Progenitor cell of endocrine pancreas (in vitro differentiated cells): ENCODE measurements around the gene TKT. TPM values are rescaled to one million over a fixed set of nuclear protein-coding genes. Genes with fewer than 3 reads are reported as not detected.

ENCODE experiments used
- DNase-seq: peaks from one replicate; pipeline ENCODE4 v3.0.0; 2021; ENCODE audit warnings: low spot score; ENCODE audit not compliant: unreplicated experiment
- H3K27ac Mint-ChIP-seq: 2 replicates; pipeline ENCODE4 v1.8.0; 2021; ENCODE audit warnings: mild to moderate bottlenecking, moderate library complexity, mixed read lengths
- H3K27me3 Mint-ChIP-seq: 2 replicates; pipeline ENCODE4 v1.8.0; 2021; ENCODE audit warnings: mixed read lengths
- H3K36me3 Mint-ChIP-seq: 2 replicates; pipeline ENCODE4 v1.8.0; 2022; ENCODE audit warnings: mixed read lengths; ENCODE audit not compliant: insufficient read depth
- H3K4me1 Mint-ChIP-seq: 2 replicates; pipeline ENCODE4 v1.8.0; 2021; ENCODE audit warnings: low read depth, mixed read lengths
- H3K4me3 Mint-ChIP-seq: 2 replicates; pipeline ENCODE4 v1.8.0; 2021; ENCODE audit warnings: low read depth, mild to moderate bottlenecking, moderate library complexity, mixed read lengths
- H3K9me3 Mint-ChIP-seq: 2 replicates; pipeline ENCODE4 v1.8.0; 2021; ENCODE audit warnings: low read depth, mixed read lengths
- total RNA-seq: library from RNA; stranded (reverse); gene quantifications from 2 replicates; pipeline ENCODE4 v1.2.1, GENCODE V29; 2021
- TF ChIP-seq, protein P1 (sequence below): fragments of 200-600 bp; sonication (generic); IDR thresholded peaks from one replicate; pipeline ENCODE4 v1.5.0; 2021; ENCODE audit warnings: antibody characterized with exemption, mild to moderate bottlenecking; ENCODE audit not compliant: unreplicated experiment

The TKT gene
- total RNA-seq, 1 donor from 2014 or later: 250 TPM

DNA sequence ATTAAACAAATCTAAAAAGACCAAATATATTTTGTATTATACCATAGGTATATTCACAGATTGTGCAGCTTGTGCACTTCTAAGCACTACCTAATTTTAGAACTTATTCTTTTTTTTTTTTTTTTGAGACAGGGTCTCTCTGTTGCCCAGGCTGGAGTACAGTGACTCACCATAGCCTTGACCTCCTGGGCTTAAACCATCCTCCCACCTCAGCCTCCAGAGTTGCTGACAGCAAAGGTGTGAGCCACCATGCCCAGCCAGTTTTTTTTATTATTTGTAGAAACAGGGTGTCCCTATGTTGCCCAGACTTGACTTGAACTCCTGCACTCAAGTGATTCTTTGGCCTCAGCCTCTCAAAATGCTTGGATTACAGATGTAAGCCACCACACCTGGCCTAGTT, 11.9 kb upstream of the TKT start:
- TF ChIP-seq, protein P1, sequence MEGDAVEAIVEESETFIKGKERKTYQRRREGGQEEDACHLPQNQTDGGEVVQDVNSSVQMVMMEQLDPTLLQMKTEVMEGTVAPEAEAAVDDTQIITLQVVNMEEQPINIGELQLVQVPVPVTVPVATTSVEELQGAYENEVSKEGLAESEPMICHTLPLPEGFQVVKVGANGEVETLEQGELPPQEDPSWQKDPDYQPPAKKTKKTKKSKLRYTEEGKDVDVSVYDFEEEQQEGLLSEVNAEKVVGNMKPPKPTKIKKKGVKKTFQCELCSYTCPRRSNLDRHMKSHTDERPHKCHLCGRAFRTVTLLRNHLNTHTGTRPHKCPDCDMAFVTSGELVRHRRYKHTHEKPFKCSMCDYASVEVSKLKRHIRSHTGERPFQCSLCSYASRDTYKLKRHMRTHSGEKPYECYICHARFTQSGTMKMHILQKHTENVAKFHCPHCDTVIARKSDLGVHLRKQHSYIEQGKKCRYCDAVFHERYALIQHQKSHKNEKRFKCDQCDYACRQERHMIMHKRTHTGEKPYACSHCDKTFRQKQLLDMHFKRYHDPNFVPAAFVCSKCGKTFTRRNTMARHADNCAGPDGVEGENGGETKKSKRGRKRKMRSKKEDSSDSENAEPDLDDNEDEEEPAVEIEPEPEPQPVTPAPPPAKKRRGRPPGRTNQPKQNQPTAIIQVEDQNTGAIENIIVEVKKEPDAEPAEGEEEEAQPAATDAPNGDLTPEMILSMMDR: no peak
- H3K27me3 Mint-ChIP-seq: no peaks in the 10 kb centered on the region
- H3K9me3 Mint-ChIP-seq: no peaks in the 10 kb centered on the region
- peaks cover 9% of the 10 kb centered on the region for H3K4me1 Mint-ChIP-seq
- H3K27ac Mint-ChIP-seq: no peak overlapping the region
- H3K4me3 Mint-ChIP-seq: no peak overlapping the region
- no peaks in the 10 kb centered on the region for H3K36me3 Mint-ChIP-seq
- DNase-seq: no peak

DNA sequence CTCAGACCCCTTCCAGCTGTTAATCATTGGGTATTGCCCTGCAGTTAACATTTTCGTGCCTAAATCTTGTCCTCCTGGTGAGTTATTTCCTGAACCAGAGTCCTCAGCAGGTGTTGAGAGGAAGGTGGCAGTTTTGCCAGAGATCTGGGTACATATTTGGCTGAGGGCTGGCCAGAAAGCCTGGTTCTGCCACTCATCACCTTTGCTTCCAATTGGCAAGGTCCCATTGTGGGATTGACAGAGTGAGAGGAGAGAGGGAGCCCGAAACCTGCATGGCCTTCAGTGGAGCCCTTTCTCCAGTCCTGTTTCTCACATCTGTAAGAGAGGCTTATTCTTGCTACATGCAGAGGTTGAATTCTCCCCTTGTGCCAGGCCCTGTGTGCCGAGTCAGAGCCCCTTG, 8.9 kb upstream of the TKT start:
- Mint-ChIP-seq H3K36me3 (no peaks in the 10 kb centered on the region), H3K27me3 (peaks cover 1% of the 10 kb centered on the region), H3K27ac (no peak overlapping the region), H3K4me3 (no peak overlapping the region), H3K4me1 (peaks cover under 1% of the 10 kb centered on the region), H3K9me3 (no peaks in the 10 kb centered on the region)
- TF ChIP-seq, protein P1: no peak
- DNase-seq: no peak

DNA sequence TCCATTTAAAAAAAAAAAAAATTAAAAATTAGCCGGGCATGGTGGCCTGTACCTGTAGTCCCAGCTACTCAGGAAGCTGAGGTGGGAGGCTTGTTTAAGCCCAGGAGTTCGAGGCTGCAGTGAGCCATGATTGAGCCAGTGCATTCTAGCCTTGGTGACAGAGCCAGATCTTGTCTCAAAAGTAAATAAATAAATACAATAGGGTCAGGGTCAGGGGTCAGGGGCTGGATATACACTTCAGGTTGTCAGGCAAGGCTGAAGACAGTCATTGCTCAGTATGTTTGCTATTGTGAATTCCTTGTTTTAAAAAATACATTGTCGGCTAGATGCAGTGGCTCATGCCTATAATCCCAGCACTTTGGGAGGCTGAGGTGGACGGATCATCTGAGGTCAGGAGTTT, 8.1 kb upstream of the TKT start:
- H3K4me3 Mint-ChIP-seq: no peak overlapping the region
- TF ChIP-seq, protein P1: no peak
- no peak for DNase-seq
- no peaks in the 10 kb centered on the region for H3K9me3 Mint-ChIP-seq
- no peaks in the 10 kb centered on the region for H3K36me3 Mint-ChIP-seq
- H3K27ac Mint-ChIP-seq: no peak overlapping the region
- peaks cover 5% of the 10 kb centered on the region for H3K4me1 Mint-ChIP-seq
- H3K27me3 Mint-ChIP-seq: peaks cover 7% of the 10 kb centered on the region

DNA sequence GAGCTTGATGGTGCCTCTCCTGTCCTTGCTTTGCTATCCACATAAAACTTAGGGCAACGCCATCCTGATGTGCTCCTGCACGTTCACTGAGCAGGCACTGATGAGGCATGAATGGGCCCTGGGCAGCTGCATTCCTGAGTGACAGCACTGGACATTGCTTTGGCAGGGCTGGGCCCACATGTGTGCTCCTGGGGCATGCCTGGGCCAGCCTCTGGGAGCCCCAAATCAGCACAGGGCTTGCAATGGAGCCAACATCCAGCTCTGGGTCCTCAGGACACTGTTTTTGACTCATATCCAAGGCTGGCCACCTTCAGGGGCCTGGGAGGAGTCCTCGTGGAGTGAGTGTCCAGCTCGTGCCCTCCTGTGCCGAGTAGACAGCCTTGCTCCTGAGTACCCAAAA, 5.9 kb upstream of the TKT start:
- H3K36me3 Mint-ChIP-seq: no peaks in the 10 kb centered on the region
- no peaks in the 10 kb centered on the region for H3K9me3 Mint-ChIP-seq
- TF ChIP-seq, protein P1: no peak
- H3K27ac Mint-ChIP-seq: no peak overlapping the region
- DNase-seq: no peak
- peaks cover 20% of the 10 kb centered on the region for H3K27me3 Mint-ChIP-seq
- H3K4me3 Mint-ChIP-seq: no peak overlapping the region
- H3K4me1 Mint-ChIP-seq: peaks cover 7% of the 10 kb centered on the region

DNA sequence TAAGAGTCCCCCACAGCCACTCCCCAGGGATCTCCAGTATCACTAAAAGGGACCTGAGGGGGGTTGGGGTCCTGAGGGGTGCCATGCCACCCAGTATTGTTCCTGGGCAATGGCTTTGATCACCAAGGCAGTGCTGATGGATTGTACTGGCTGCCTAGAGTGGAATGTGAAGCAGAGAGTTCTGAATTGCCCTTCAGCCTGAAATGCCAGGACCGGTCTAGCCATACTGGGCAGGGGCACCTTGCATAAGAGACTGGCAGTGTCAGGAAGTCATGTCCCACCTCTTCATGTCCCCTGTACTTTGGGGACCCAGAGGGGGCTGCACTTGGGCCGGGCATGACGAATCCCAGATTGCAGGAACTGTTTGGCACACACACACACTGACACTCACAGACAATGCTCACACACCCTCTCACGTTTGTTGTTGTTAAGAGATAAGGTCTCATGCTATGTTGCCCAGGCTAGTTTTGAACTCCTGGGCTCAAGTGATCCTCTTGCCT, 4.5 kb upstream of the TKT start:
- DNase-seq: no peak
- no peak overlapping the region for H3K4me3 Mint-ChIP-seq
- TF ChIP-seq, protein P1: no peak
- no peaks in the 10 kb centered on the region for H3K36me3 Mint-ChIP-seq
- H3K27me3 Mint-ChIP-seq: peaks cover 20% of the 10 kb centered on the region
- H3K4me1 Mint-ChIP-seq: peaks cover 7% of the 10 kb centered on the region
- no peaks in the 10 kb centered on the region for H3K9me3 Mint-ChIP-seq
- H3K27ac Mint-ChIP-seq: no peak overlapping the region
